ENCODE measurements around the gene NUDT13. TPM values are rescaled to one million over a fixed set of nuclear protein-coding genes. Genes with fewer than 3 reads are reported as not detected.

NUDT13 gene
- total RNA-seq, 2 donors from 2014 or later = 0.56 to 0.68 TPM

DNA sequence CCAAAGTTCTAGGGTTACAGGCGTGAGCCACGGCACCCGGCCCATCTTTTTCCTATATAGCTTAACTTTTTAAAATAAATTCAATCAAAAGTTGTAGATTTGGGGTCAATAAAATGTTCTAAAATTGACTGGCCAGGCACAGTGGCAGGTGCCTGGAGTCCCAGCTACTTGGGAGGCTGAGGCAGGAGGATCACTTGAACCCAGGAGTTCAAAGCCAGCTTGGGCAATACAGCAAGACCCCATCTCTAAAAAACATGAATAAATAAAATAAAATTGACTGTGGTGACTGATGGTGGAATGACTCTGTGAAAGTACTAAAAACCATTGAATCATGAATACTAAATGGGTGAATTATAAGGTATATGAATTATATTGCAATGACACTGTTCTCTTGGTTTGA is 34.4 kb upstream of the NUDT13 start:
- TF ChIP-seq, protein P1, sequence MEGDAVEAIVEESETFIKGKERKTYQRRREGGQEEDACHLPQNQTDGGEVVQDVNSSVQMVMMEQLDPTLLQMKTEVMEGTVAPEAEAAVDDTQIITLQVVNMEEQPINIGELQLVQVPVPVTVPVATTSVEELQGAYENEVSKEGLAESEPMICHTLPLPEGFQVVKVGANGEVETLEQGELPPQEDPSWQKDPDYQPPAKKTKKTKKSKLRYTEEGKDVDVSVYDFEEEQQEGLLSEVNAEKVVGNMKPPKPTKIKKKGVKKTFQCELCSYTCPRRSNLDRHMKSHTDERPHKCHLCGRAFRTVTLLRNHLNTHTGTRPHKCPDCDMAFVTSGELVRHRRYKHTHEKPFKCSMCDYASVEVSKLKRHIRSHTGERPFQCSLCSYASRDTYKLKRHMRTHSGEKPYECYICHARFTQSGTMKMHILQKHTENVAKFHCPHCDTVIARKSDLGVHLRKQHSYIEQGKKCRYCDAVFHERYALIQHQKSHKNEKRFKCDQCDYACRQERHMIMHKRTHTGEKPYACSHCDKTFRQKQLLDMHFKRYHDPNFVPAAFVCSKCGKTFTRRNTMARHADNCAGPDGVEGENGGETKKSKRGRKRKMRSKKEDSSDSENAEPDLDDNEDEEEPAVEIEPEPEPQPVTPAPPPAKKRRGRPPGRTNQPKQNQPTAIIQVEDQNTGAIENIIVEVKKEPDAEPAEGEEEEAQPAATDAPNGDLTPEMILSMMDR (IDR thresholded peaks at IDR 0.05) = no peak
- Histone ChIP-seq H3K36me3 (peaks cover 6% of the 10 kb centered on the region), H3K4me1 (ENCODE audit: control insufficient read depth in 1 of 2, low read depth in 2 of 2) (peaks cover 6 to 18% of the 10 kb centered on the region in 2 donors), H3K4me3 (no peak overlapping the region), H3K9me3 (no peaks in the 10 kb centered on the region), H3K27me3 (replicated peaks; ENCODE audit: insufficient read depth) (no peaks in the 10 kb centered on the region), H3K27ac (peak overlapping the region in 1 of 2 donors; percentile 63)
- DNase-seq (ENCODE audit: low spot score) (no peak), ATAC-seq (ENCODE audit: insufficient number of reproducible peaks, low FRiP score, low read depth) (no peak)

DNA sequence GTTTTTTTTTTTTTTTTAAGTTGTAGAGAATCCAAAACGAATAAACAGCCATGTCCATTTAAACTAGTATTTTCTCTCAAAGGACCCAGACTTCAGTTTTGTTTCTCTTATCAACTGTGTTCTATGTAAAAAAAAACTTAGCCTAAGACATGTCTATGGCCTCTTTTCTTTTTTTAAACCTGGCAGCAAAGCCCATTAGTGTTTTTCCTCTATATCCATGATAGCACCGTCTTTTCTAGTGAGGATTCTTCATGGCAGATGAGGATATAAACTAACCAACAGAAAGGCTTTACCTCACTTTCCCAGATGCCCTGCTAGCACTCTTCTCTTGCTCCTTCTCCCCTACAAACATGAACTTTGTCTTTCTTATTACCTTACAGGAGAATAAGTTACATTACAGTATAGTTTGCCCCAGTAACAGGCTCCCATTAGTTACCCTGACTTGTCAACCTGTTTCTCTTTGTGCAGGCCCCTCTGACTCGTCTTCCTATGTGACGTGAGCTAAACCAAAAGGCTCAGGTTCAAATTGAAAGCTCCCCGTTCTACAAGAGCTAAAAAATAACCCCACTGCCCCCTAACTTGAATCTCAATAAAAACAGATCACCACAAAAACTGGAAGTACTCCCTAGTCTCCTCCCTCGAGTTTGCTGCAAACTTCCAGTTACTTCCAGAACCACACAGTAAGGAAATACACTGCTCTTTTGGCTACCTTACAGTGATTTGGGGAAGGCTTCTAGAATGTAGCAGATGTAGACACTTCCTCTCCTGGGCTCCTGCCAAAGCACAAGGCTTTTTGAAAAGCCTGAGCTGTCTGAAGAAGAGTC is 33.7 kb upstream of the NUDT13 start:
- Histone ChIP-seq H3K9me3 (no peaks in the 10 kb centered on the region), H3K4me1 (ENCODE audit: control insufficient read depth in 1 of 2, low read depth in 2 of 2) (peaks cover 6 to 18% of the 10 kb centered on the region in 2 donors), H3K36me3 (peaks cover 6% of the 10 kb centered on the region), H3K4me3 (peak overlapping the region; percentile 57), H3K27ac (peak overlapping the region; percentile 63 to 75), H3K27me3 (replicated peaks; ENCODE audit: insufficient read depth) (no peaks in the 10 kb centered on the region)
- DNase-seq (ENCODE audit: low spot score) (no peak), ATAC-seq (ENCODE audit: insufficient number of reproducible peaks, low FRiP score, low read depth) (no peak)
- TF ChIP-seq, protein P1 (IDR thresholded peaks at IDR 0.05) = no peak

DNA sequence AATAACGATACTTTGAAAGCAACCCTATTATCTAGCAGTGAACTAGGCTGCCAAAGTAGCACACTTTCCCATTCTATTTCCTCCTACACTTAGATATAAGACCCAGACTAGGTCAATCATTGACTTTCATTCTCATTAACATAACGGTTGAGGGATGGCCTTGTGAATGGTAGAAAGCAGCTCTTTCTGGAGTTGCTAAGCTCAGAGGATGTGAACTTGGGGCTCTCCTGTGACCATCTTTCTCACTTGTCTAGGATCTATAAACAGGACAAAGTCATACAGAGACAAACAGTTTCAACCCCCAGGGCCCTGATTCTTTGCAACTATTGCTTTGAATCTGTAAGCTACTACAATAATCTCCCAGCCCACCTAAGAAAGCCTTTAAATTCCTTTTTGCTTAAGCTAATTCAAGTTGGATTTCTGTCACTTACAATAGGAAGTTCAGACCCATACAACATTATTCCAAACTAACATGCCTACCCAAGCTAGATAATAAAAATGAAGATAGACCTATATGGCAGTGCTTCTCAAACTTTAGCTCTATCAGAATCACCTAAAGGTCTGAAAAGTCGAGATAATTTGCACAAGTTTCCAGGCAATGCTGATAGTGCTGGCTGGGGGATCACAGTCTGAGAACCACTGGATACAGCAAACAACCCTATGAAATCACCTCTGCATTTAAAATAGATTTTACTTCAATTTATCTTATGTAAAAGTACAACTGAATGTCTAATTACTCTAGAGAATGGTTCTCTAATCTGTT is 30.3 kb upstream of the NUDT13 start:
- no peak overlapping the region for H3K27ac ChIP-seq

DNA sequence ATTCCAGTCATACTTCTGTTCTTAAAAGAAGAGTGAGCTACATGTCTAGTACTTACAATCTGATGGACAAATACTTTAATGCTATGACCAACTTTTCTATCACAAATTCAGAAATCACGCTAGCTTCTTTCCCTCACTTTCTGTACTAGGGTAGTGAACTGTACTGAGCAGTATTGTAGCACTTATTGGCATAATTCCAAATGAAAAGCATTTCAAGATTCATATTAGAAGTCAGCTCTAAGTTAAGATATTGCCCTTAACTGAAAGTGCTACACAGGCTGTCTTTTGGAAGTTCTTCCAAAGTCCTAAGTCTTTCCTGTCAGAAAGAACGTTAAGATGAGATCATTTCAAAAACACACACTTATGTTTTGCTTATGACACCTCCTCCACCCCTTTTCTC is 27.0 kb upstream of the NUDT13 start:
- Histone ChIP-seq H3K4me1 (ENCODE audit: control insufficient read depth in 1 of 2, low read depth in 2 of 2) (peaks cover 8 to 24% of the 10 kb centered on the region in 2 donors), H3K27me3 (replicated peaks; ENCODE audit: insufficient read depth) (no peaks in the 10 kb centered on the region), H3K36me3 (no peaks in the 10 kb centered on the region), H3K9me3 (no peaks in the 10 kb centered on the region), H3K4me3 (peak overlapping the region; percentile 11), H3K27ac (peak overlapping the region in 1 of 2 donors; percentile 27)
- no peak for ATAC-seq (ENCODE audit: insufficient number of reproducible peaks, low FRiP score, low read depth)
- TF ChIP-seq, protein P1 (IDR thresholded peaks at IDR 0.05) = no peak
- no peak for DNase-seq (ENCODE audit: low spot score)

More for the DNA sequence above, 30.3 kb upstream of the NUDT13 start:
- H3K27me3 ChIP-seq (replicated peaks; ENCODE audit: insufficient read depth) = no peaks in the 10 kb centered on the region
- H3K36me3 ChIP-seq = no peaks in the 10 kb centered on the region
- TF ChIP-seq, protein P1 (IDR thresholded peaks at IDR 0.05) = no peak
- DNase-seq (ENCODE audit: low spot score) = no peak
- no peaks in the 10 kb centered on the region for H3K9me3 ChIP-seq
- H3K4me1 ChIP-seq (ENCODE audit: control insufficient read depth in 1 of 2, low read depth in 2 of 2) = peaks cover 14 to 32% of the 10 kb centered on the region in 2 donors
- H3K4me3 ChIP-seq = no peak overlapping the region
- no peak for ATAC-seq (ENCODE audit: insufficient number of reproducible peaks, low FRiP score, low read depth)

DNA sequence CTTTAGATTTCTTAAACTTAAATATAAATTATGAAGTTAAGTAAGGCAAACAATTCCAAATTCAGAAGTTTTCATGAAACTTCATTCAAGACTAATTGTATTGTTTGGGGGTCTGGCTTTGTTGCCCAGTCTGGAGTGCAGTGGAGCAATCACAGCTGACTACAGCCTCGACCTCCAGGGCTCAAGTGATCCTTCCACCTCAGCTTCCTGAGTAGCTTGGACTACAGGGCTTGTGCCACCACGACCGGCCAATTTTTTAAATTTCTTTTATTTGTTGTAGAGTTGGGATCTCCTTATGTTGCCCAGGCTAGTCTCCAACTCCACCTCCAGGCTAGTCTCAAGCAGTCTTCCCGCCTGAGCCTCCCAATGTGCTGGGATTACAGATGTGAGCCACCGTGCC is 26.0 kb upstream of the NUDT13 start:
- Histone ChIP-seq H3K9me3 (no peaks in the 10 kb centered on the region), H3K27me3 (replicated peaks; ENCODE audit: insufficient read depth) (no peaks in the 10 kb centered on the region), H3K27ac (peak overlapping the region in 1 of 2 donors; percentile 5), H3K36me3 (no peaks in the 10 kb centered on the region), H3K4me3 (no peak overlapping the region), H3K4me1 (ENCODE audit: control insufficient read depth in 1 of 2, low read depth in 2 of 2) (peaks cover 8 to 24% of the 10 kb centered on the region in 2 donors)
- ATAC-seq (ENCODE audit: insufficient number of reproducible peaks, low FRiP score, low read depth) (no peak), DNase-seq (ENCODE audit: low spot score) (no peak)
- TF ChIP-seq, protein P1 (IDR thresholded peaks at IDR 0.05) = no peak
